Smooth muscle cell (in vitro differentiated cells): ENCODE measurements around the gene HOXD3. TPM values are rescaled to one million over a fixed set of nuclear protein-coding genes. Genes with fewer than 3 reads are reported as not detected.

Source experiments
- DNase-seq: peaks from one replicate; lab custom pipeline; 2025; ENCODE audit not compliant: unreplicated experiment; lab: John Stamatoyannopoulos, UW
- H2AFZ ChIP-seq: fragments of 200-600 bp; sonication (generic); 2 replicates; pipeline ENCODE4 v1.6.0; 2016; ENCODE audit warnings: antibody characterized with exemption, low read depth, mild to moderate bottlenecking
- H3F3A ChIP-seq: fragments of 200-600 bp; sonication (generic); 2 replicates; pipeline ENCODE4 v1.6.0; 2017; ENCODE audit warnings: antibody characterized with exemption, low read depth
- H3K27ac ChIP-seq: fragments of 200-600 bp; sonication (generic); 2 replicates; pipeline ENCODE4 v1.5.1; 2016; ENCODE audit warnings: low read depth, mild to moderate bottlenecking
- H3K27me3 ChIP-seq: fragments of 200-600 bp; sonication (generic); 2 replicates; pipeline ENCODE4 v1.6.1; 2016; ENCODE audit warnings: low read depth, mild to moderate bottlenecking
- H3K36me3 ChIP-seq: fragments of 200-600 bp; sonication (generic); 2 replicates; pipeline ENCODE4 v1.5.1; 2016; ENCODE audit warnings: low read depth
- H3K4me1 ChIP-seq: fragments of 200-600 bp; sonication (generic); 2 replicates; pipeline ENCODE4 v1.5.1; 2016; ENCODE audit warnings: low read depth
- H3K4me2 ChIP-seq: fragments of 200-600 bp; sonication (generic); 2 replicates; pipeline ENCODE4 v1.6.0; 2016; ENCODE audit warnings: mild to moderate bottlenecking
- H3K4me3 ChIP-seq: fragments of 200-600 bp; sonication (generic); 2 replicates; pipeline ENCODE4 v1.5.1; 2016; ENCODE audit warnings: mild to moderate bottlenecking
- H3K79me2 ChIP-seq: fragments of 200-600 bp; sonication (generic); 2 replicates; pipeline ENCODE4 v1.6.0; 2016; ENCODE audit warnings: low read depth, mild to moderate bottlenecking
- H3K9ac ChIP-seq: fragments of 200-600 bp; sonication (generic); 2 replicates; pipeline ENCODE4 v1.6.0; 2016; ENCODE audit warnings: low read depth
- H3K9me3 ChIP-seq: fragments of 200-600 bp; sonication (generic); replicated peaks from 2 replicates; pipeline ENCODE4 v1.5.1; 2016; ENCODE audit warnings: low read depth
- H4K20me1 ChIP-seq: fragments of 200-600 bp; sonication (generic); 2 replicates; pipeline ENCODE4 v1.6.0; 2016; ENCODE audit warnings: low read depth
- CTCF ChIP-seq: fragments of 200-600 bp; sonication (generic); IDR thresholded peaks from 2 replicates; pipeline ENCODE4 v1.5.1; 2017; ENCODE audit warnings: borderline replicate concordance, mild to moderate bottlenecking, antibody characterized with exemption; ENCODE audit not compliant: insufficient read depth, poor library complexity, severe bottlenecking
- WGBS: methylation state at CpG from one replicate; pipeline ENCODE4 v1.1.7; 2016; ENCODE audit warnings: low lambda C conversion rate; 5-methylcytosine and 5-hydroxymethylcytosine counted together
- polyA plus RNA-seq: library from polyadenylated mRNA; unstranded; fragments of >200 nt; fragmentation: Nextera tagmentation; extraction: Ambion mirVana; gene quantifications from 2 replicates; pipeline ENCODE4 v1.2.1, GENCODE V29; 2016
- total RNA-seq: library from RNA; depleted of rRNA; stranded (reverse); fragments of >200 nt; gene quantifications from 2 replicates; pipeline ENCODE4 v1.2.3, GENCODE V29; 2014

Gene HOXD3
- total and polyA plus RNA-seq, 2 experiments from 2014 or later = not detected

GRCh38 chr2:176170602-176171305 is 13.6 kb downstream of the HOXD3 start:
- Histone ChIP-seq H3K4me3 (no peak overlapping the region), H3K4me1 (peaks cover 12% of the 10 kb centered on the region), H4K20me1 (no peaks in the 10 kb centered on the region), H3K4me2 (no peak overlapping the region), H3F3A (no peaks in the 10 kb centered on the region), H3K9ac (no peak overlapping the region), H3K36me3 (no peaks in the 10 kb centered on the region), H3K27ac (no peak overlapping the region), H3K9me3 (no peaks in the 10 kb centered on the region), H3K27me3 (peaks cover 100% of the 10 kb centered on the region), H3K79me2 (no peaks in the 10 kb centered on the region), H2AFZ (no peak overlapping the region)
- no peak for DNase-seq
- WGBS = 68% methylated on average over 1 of the region's 1 CpG
- no peak for TF ChIP-seq CTCF

- no peak overlapping the region for H2AFZ ChIP-seq
- no peaks in the 10 kb centered on the region for H3K9me3 ChIP-seq
- peaks cover 12% of the 10 kb centered on the region for H3K4me1 ChIP-seq
- no peaks in the 10 kb centered on the region for H3K79me2 ChIP-seq
- peak overlapping the region; percentile 37 for H3K4me2 ChIP-seq
- H3K4me3 ChIP-seq = no peak overlapping the region
- H3K9ac ChIP-seq = no peak overlapping the region
- no peaks in the 10 kb centered on the region for H3K36me3 ChIP-seq
- WGBS = 3% methylated on average over 48 of the region's 51 CpGs
- H3K27me3 ChIP-seq = peaks cover 100% of the 10 kb centered on the region
- H3F3A ChIP-seq = no peaks in the 10 kb centered on the region
- TF ChIP-seq CTCF = no peak
- H3K27ac ChIP-seq = no peak overlapping the region
- no peaks in the 10 kb centered on the region for H4K20me1 ChIP-seq
- no peak for DNase-seq
Observed at GRCh38 chr2:176171351-176172006, 14.4 kb downstream of the HOXD3 start.

- peak overlapping the region; percentile 37 for H3K4me2 ChIP-seq
Observed at GRCh38 chr2:176172007-176172894, 15.1 kb downstream of the HOXD3 start.

More at GRCh38 chr2:176172007-176172894, 15.1 kb downstream of the HOXD3 start:
- Histone ChIP-seq H3K4me3 (no peak overlapping the region), H3K79me2 (no peaks in the 10 kb centered on the region), H3K9me3 (no peaks in the 10 kb centered on the region), H3K27me3 (peaks cover 100% of the 10 kb centered on the region), H3F3A (no peaks in the 10 kb centered on the region), H3K36me3 (no peaks in the 10 kb centered on the region), H3K4me1 (peaks cover 12% of the 10 kb centered on the region), H3K27ac (no peak overlapping the region), H2AFZ (no peak overlapping the region), H3K9ac (no peak overlapping the region), H4K20me1 (no peaks in the 10 kb centered on the region)
- 8% methylated on average over 60 of the region's 60 CpGs for WGBS
- TF ChIP-seq CTCF = no peak
- no peak for DNase-seq
